Measurements from ENCODE around the gene CXCR1. TPM values are rescaled to one million over a fixed set of nuclear protein-coding genes. Genes with fewer than 3 reads are reported as not detected.

Gene CXCR1
- total RNA-seq, result 0.44 TPM
- long read RNA-seq, result 0 reads

DNA sequence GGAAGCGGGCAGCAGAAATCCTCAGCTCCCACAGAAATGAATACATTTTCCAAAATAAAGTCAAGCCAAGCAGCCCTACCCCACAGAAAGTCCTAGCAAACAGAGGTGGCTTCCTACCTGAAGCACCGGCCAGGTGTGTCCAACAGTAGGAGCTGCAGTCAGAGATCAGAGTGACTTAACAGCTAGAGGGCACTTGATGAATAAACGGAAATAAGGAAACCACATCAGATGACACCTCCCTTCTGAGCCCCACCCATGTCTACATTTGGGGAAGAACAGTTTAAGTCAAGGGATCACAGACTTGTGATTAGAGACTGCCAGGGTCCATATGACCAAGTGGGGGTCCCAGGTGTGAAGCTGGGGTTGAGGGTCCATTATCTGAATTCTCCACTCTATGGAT, at the start of gene CXCR1:
CXCR1 (minus strand) TSS at position 172 of the 400 bp plus-strand sequence. CDS start 1,751 bp downstream, outside the sequence.
- TF ChIP-seq, protein P1, sequence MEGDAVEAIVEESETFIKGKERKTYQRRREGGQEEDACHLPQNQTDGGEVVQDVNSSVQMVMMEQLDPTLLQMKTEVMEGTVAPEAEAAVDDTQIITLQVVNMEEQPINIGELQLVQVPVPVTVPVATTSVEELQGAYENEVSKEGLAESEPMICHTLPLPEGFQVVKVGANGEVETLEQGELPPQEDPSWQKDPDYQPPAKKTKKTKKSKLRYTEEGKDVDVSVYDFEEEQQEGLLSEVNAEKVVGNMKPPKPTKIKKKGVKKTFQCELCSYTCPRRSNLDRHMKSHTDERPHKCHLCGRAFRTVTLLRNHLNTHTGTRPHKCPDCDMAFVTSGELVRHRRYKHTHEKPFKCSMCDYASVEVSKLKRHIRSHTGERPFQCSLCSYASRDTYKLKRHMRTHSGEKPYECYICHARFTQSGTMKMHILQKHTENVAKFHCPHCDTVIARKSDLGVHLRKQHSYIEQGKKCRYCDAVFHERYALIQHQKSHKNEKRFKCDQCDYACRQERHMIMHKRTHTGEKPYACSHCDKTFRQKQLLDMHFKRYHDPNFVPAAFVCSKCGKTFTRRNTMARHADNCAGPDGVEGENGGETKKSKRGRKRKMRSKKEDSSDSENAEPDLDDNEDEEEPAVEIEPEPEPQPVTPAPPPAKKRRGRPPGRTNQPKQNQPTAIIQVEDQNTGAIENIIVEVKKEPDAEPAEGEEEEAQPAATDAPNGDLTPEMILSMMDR (IDR thresholded peaks at IDR 0.05; ENCODE audit: borderline replicate concordance), result no peak
- no peak within 1 kb of the TSS for H3K4me3 ChIP-seq
- H3K27me3 ChIP-seq (ENCODE audit: low read depth), result peaks cover 49% of the 10 kb centered on the region

DNA sequence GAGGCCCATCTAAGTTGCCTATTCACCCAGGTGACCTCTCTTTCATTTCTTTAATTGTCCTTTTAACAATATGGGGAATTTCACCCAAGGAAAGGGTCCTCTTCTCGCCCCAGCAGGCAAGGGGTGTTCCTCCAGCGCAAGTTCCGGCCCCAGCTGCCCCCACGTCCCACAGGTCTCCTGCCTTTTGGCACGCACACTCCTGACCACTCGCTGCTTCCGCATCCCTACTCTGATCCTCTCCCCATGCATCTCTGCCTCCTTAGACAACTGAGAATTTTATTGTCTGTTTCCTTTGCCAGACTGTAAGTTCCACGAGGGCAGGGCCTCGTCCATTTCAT, 49.5 kb upstream of the CXCR1 start:
- Histone ChIP-seq H3K4me1 (peaks cover 53% of the 10 kb centered on the region), H3K27ac (replicated peaks) (peak overlapping the region; percentile 97), H3K36me3 (no peaks in the 10 kb centered on the region), H3K27me3 (ENCODE audit: low read depth) (no peaks in the 10 kb centered on the region), H3K9me3 (replicated peaks) (no peaks in the 10 kb centered on the region), H3K4me3 (peak overlapping the region; percentile 96)
- TF ChIP-seq, protein P1 (IDR thresholded peaks at IDR 0.05; ENCODE audit: borderline replicate concordance), result no peak
- DNase-seq, result peak; percentile 21
- intact Hi-C loops (cut with micrococcal nuclease), result no loop called here

More for the DNA sequence above, at the start of gene CXCR1:
- Histone ChIP-seq H3K27ac (replicated peaks) (no peak within 1 kb of the TSS), H3K4me1 (no peaks in the 10 kb centered on the region), H3K36me3 (no peaks in the 10 kb centered on the region), H3K9me3 (replicated peaks) (no peaks in the 10 kb centered on the region)
- intact Hi-C loops (cut with micrococcal nuclease), result no loop called here
- no peak for DNase-seq

DNA sequence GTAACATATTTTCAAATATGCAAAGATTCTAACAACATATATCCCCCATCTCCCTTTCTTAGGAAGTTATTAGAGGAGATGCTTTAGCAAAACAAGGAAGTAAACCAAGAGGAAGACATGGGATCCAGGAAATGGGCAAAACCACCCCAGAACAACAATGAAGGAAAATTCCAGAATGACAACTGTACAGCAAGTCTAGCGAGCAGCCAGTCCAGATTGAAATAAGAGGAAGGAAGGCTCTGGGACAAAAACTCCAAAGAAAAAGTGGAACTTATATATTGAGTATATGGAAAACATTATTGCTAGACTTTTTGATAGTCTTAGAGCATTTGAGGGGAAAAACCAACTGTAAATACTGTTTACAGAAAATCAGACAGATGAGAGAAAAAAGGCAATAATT, 47.4 kb upstream of the CXCR1 start:
- DNase-seq, result no peak
- H3K4me3 ChIP-seq, result no peak overlapping the region
- intact Hi-C loops (cut with micrococcal nuclease), result no loop called here
- no peaks in the 10 kb centered on the region for H3K36me3 ChIP-seq
- no peaks in the 10 kb centered on the region for H3K27me3 ChIP-seq (ENCODE audit: low read depth)
- TF ChIP-seq, protein P1 (IDR thresholded peaks at IDR 0.05; ENCODE audit: borderline replicate concordance), result no peak
- H3K27ac ChIP-seq (replicated peaks), result no peak overlapping the region
- peaks cover 2% of the 10 kb centered on the region for H3K9me3 ChIP-seq (replicated peaks)
- H3K4me1 ChIP-seq, result peaks cover 31% of the 10 kb centered on the region

DNA sequence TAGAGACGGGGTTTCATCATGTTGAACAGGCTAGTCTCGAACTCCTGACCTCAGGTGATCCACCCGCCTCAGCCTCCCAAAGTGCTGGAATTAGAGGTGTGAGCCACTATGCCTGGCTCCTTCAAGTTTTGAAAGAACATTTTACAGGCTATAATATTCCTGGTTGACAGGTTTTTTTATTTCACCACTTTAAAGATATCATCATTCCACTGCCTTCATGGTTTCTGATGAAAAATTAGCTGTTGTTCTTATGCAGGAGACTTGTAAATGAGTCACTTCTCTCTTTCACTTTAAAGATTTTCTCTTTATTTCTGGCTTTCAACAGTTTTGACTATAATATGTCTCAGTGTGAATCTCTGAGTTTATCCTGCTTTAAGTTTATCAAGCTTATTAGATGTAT, 42.3 kb upstream of the CXCR1 start:
- Histone ChIP-seq H3K9me3 (replicated peaks) (peaks cover 6% of the 10 kb centered on the region), H3K4me3 (no peak overlapping the region), H3K27me3 (ENCODE audit: low read depth) (no peaks in the 10 kb centered on the region), H3K27ac (replicated peaks) (no peak overlapping the region), H3K4me1 (no peaks in the 10 kb centered on the region), H3K36me3 (no peaks in the 10 kb centered on the region)
- DNase-seq, result no peak
- TF ChIP-seq, protein P1 (IDR thresholded peaks at IDR 0.05; ENCODE audit: borderline replicate concordance), result no peak
- intact Hi-C loops (cut with micrococcal nuclease), result no loop called here

DNA sequence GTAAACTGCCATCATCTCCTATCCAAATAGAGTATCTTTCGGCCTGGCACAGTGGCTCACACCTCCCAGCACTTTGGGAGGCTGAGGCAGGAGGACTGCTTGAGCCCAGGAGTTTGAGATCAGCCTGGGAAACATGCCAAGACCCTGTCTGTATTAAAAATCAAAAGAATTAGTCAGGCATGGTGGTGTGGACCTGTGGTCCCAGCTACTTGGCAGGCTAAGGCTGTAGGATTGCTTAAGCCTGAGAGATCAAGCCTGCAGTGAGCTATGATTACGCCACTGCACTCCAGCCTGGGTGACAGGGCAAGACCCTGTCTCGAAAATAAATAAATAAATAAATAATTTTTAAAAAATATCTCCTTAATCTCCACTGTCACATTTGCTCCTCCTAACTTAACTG, 35.5 kb upstream of the CXCR1 start:
- H3K36me3 ChIP-seq, result no peaks in the 10 kb centered on the region
- no peaks in the 10 kb centered on the region for H3K4me1 ChIP-seq
- no peak for DNase-seq
- H3K27me3 ChIP-seq (ENCODE audit: low read depth), result peaks cover 12% of the 10 kb centered on the region
- intact Hi-C loops (cut with micrococcal nuclease), result no loop called here
- TF ChIP-seq, protein P1 (IDR thresholded peaks at IDR 0.05; ENCODE audit: borderline replicate concordance), result no peak
- H3K27ac ChIP-seq (replicated peaks), result no peak overlapping the region
- H3K9me3 ChIP-seq (replicated peaks), result no peaks in the 10 kb centered on the region
- no peak overlapping the region for H3K4me3 ChIP-seq

DNA sequence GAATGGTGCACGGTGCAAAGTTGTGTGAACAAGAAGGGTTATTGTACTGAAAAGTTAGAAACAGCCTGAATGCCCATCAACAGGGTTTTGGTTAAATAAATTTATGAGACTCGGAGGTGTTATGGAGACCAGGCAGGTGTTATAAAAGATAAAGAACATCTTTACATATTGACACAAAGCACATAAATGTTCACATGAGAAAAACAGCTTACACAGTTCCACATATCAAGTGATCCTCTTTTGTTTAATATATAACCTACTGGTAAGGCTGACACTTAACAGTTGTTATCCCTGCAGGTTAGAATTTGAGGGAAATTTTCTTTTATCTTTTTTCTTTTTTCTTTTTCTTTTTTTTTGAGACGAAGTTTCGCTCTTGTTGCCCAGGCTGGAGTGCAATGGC, 30.2 kb upstream of the CXCR1 start:
- TF ChIP-seq, protein P1 (IDR thresholded peaks at IDR 0.05; ENCODE audit: borderline replicate concordance), result no peak
- Histone ChIP-seq H3K4me3 (no peak overlapping the region), H3K4me1 (no peaks in the 10 kb centered on the region), H3K27me3 (ENCODE audit: low read depth) (peaks cover 12% of the 10 kb centered on the region), H3K36me3 (no peaks in the 10 kb centered on the region), H3K9me3 (replicated peaks) (no peaks in the 10 kb centered on the region), H3K27ac (replicated peaks) (no peak overlapping the region)
- intact Hi-C loops (cut with micrococcal nuclease), result no loop called here
- no peak for DNase-seq

Data from left ventricle myocardium inferior (tissue), 1 donor.